Mucosa of descending colon (tissue), 3 donors: ENCODE measurements around the gene MACF1. TPM values are rescaled to one million over a fixed set of nuclear protein-coding genes. Genes with fewer than 3 reads are reported as not detected.

Source experiments
- ATAC-seq: fragments of 200-7000 bp; cut with Tn5 transposase; one replicate; pipeline ENCODE4 v1.9.1; 2020; ENCODE audit warnings: mild to moderate bottlenecking, moderate library complexity
- DNase-seq, 3 donors: peaks; one replicate each; pipeline ENCODE4 v3.0.0-alpha.2; 2020
- H3K36me3 ChIP-seq: fragments of 200-600 bp; one replicate; pipeline ENCODE4 v1.8.0; 2021; ENCODE audit warnings: low read depth, mild to moderate bottlenecking
- H3K4me1 ChIP-seq: fragments of 200-600 bp; one replicate; pipeline ENCODE4 v1.8.0; 2021; ENCODE audit warnings: low read depth, mild to moderate bottlenecking
- H3K4me3 ChIP-seq: fragments of 200-600 bp; one replicate; pipeline ENCODE4 v1.8.0; 2021; ENCODE audit warnings: mild to moderate bottlenecking
- H3K9me3 ChIP-seq: fragments of 200-600 bp; one replicate; pipeline ENCODE4 v1.8.0; 2021; ENCODE audit warnings: mild to moderate bottlenecking
- CTCF ChIP-seq: fragments of 200-600 bp; IDR thresholded peaks from one replicate; pipeline ENCODE4 v1.8.0; 2022; ENCODE audit warnings: antibody characterized with exemption, mild to moderate bottlenecking
- intact Hi-C, 2 donors: fragments of 100-400 bp; cut with DNase I in 1 of 2; cut with micrococcal nuclease in 1 of 2; formaldehyde crosslinking; loops; one replicate each; pipeline versions ENCODE4 v1.11.0 to v1.11.1; 2022; cut with DNase I, micrococcal nuclease
- total RNA-seq, 3 donors: library from RNA; stranded (reverse); fragmentation: NEBNext Ultra II Directional in 2 of 3; extraction: Animal tissue kit (Norgen Biotek cat#: 25700) in 2 of 3; gene quantifications; one replicate each; pipeline versions ENCODE4 v1.2.1 to v1.2.4, GENCODE V29; 2021 to 2023
- donor health status: DM: no; HTN: no; CAD: no; lungs with moderate emphysema.
- donor health status: DM: no; HTN: no; CAD: no.
- donor health status: DM: no; HTN: yes; CAD: no.

MACF1 gene
- total RNA-seq, 3 donors from 2014 or later: 146 to 362 (median 156) TPM

GRCh38 chr1:39394059-39394458 lies 189.6 kb downstream of the MACF1 start:
- H3K36me3 ChIP-seq: no peaks in the 10 kb centered on the region
- intact Hi-C loops: no loop called here
- H3K4me3 ChIP-seq: no peak overlapping the region
- DNase-seq (no peak), ATAC-seq (no peak)
- TF ChIP-seq CTCF: no peak
- peaks cover 18% of the 10 kb centered on the region for H3K4me1 ChIP-seq
- no peaks in the 10 kb centered on the region for H3K9me3 ChIP-seq

- Histone ChIP-seq H3K4me1 (peaks cover 18% of the 10 kb centered on the region), H3K36me3 (no peaks in the 10 kb centered on the region), H3K9me3 (no peaks in the 10 kb centered on the region), H3K4me3 (no peak overlapping the region)
- TF ChIP-seq CTCF: no peak
- intact Hi-C loops: no loop called here
- DNase-seq (peak in 1 of 3 donors; percentile 23), ATAC-seq (peak; percentile 85)
Measured at GRCh38 chr1:39394598-39394997, 190.1 kb downstream of the MACF1 start.

GRCh38 chr1:39395357-39395831 lies 190.9 kb downstream of the MACF1 start:
- no peak overlapping the region for H3K4me3 ChIP-seq
- DNase-seq: no peak
- TF ChIP-seq CTCF: no peak
- no peaks in the 10 kb centered on the region for H3K36me3 ChIP-seq
- intact Hi-C loops: no loop called here
- peaks cover 18% of the 10 kb centered on the region for H3K4me1 ChIP-seq
- ATAC-seq: peak; percentile 74
- H3K9me3 ChIP-seq: no peaks in the 10 kb centered on the region

GRCh38 chr1:39396671-39397070 lies 192.2 kb downstream of the MACF1 start:
- Histone ChIP-seq H3K36me3 (no peaks in the 10 kb centered on the region), H3K9me3 (no peaks in the 10 kb centered on the region), H3K4me3 (no peak overlapping the region), H3K4me1 (peaks cover 18% of the 10 kb centered on the region)
- DNase-seq: no peak
- intact Hi-C loops: no loop called here
- TF ChIP-seq CTCF: no peak
- no peak for ATAC-seq

GRCh38 chr1:39397487-39397886 lies 193.0 kb downstream of the MACF1 start:
- TF ChIP-seq CTCF: no peak
- no peak for ATAC-seq
- intact Hi-C loops: no loop called here
- Histone ChIP-seq H3K4me3 (no peak overlapping the region), H3K36me3 (no peaks in the 10 kb centered on the region), H3K4me1 (peaks cover 18% of the 10 kb centered on the region), H3K9me3 (no peaks in the 10 kb centered on the region)
- no peak for DNase-seq
